H1 (cell line): ENCODE data around the gene FLRT1.

Experiments used
- CTBP2 ChIP-seq: IDR thresholded peaks from 2 replicates; pipeline ENCODE4 v1.7.0; 2011; ENCODE audit warnings: borderline replicate concordance, mild to moderate bottlenecking, moderate library complexity, mixed read lengths, low read length; ENCODE audit not compliant: insufficient read depth, insufficient read length
- EGR1 ChIP-seq: IDR thresholded peaks from 2 replicates; pipeline ENCODE4 v1.6.1; 2011; ENCODE audit warnings: low read depth, low read length, borderline replicate concordance
- PHF8 ChIP-seq: fragments of 200-600 bp; sonication (generic); conservative IDR thresholded peaks from 2 replicates; pipeline ENCODE4 v1.7.1; 2012; ENCODE audit warnings: low read depth, mild to moderate bottlenecking, inconsistent platforms, low read length, moderate library complexity
- POLR2A ChIP-seq, 2 experiments: IDR thresholded peaks; 1 replicate in 1 of 2; 2 replicates in 1 of 2; pipeline ENCODE4 v1.6.1; 2011; ENCODE audit warnings: low read depth in 2 of 2, low read length in 2 of 2, mild to moderate bottlenecking in 2 of 2; ENCODE audit errors: control extremely low read depth in 1 of 2

GRCh38 chr11:64049509-64049908 lies 13.8 kb downstream of the FLRT1 start:
- TF ChIP-seq CTBP2 (no peak), PHF8 (no peak), EGR1 (no peak), POLR2A (IDR thresholded peaks at IDR 0.05; ENCODE audit: control extremely low read depth in 1 of 2, low read depth in 2 of 2, low read length in 2 of 2) (no peak)
